ENCODE results near the gene MAD1L1.

The MAD1L1 gene

DNA sequence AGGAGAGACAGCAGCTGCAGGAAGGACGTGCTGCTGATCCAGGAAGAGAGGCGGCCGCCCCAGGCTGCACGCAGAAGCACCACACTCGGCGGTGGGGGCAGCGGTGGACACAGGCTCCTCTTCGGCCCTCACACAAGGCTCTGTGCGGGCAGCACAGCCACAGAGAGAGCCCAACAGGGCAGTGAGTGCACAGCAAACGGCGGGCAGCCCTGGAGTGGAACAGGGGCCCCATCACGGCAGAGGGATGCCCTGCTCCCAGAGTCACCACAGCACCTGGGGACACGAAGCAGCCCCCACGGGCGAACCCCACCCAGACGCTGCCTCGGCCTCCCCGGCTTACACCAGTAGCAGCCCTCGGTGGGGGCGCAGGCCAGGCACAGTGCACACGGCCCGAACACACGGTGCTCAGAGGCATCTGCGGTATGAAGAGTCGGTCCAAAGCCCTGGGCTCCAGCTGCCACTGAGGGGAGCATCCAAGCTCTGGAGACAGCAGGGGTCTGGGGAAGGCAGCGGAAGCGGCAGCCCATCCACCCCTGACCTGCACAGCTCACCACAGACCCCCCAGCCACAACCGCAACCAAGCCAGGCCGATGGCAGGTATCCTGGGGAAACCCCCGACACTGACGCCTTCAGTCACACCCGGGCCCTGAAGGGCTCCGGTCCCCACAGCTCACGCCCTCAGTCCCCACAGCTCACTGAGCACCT, 26.1 kb upstream of the MAD1L1 start:
- DNase-seq (ENCODE audit: low read depth in 2 of 2, low spot score in 1 of 2): no peak

DNA sequence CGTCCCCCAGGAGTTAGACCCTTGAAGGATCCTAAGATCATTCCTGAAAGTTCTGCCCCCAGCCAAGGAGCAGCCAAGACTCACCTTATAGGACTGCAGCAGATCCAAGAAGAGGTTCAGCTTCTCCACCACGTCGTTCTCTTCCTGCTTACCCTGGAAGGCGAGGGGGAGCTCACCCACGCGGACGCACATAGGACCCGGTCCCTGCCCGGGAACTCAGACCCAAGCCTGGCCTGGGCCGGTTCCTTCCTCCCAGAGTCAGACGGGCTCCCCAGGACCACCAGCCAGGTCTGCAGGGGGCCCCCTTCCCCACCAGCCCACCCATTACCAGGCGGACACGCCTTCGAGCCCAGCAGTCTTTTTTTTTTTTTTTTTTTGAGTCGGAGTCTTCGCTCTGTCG, 24.9 kb upstream of the MAD1L1 start:
- no peak for DNase-seq (ENCODE audit: low read depth in 2 of 2, low spot score in 1 of 2)

DNA sequence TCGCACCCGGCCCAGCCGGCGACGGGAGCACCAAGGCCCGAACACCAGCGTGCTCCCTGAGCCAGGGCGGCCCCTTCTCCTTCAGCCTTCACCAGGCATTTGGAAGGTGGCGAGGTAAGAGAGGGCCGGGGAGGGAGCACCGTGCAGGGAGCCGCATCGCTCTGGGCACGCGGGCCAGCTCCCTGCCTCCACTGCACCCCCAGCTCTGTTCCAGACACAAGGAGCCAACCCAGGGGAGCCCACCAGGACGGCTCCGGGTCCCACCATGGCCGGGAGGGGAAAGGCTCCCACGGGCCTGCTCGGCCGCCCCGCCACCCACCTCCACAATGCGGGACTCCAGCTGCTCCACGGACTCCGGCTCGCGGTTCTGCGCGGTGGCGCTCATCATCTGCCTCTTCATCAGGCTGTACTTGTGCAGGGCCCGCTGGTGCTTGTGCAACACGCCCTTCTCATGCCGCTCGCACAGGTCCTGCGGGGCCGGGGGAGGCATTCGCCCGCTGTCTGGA, 24.4 kb upstream of the MAD1L1 start:
- no peak for DNase-seq (ENCODE audit: low read depth in 2 of 2, low spot score in 1 of 2)

DNA sequence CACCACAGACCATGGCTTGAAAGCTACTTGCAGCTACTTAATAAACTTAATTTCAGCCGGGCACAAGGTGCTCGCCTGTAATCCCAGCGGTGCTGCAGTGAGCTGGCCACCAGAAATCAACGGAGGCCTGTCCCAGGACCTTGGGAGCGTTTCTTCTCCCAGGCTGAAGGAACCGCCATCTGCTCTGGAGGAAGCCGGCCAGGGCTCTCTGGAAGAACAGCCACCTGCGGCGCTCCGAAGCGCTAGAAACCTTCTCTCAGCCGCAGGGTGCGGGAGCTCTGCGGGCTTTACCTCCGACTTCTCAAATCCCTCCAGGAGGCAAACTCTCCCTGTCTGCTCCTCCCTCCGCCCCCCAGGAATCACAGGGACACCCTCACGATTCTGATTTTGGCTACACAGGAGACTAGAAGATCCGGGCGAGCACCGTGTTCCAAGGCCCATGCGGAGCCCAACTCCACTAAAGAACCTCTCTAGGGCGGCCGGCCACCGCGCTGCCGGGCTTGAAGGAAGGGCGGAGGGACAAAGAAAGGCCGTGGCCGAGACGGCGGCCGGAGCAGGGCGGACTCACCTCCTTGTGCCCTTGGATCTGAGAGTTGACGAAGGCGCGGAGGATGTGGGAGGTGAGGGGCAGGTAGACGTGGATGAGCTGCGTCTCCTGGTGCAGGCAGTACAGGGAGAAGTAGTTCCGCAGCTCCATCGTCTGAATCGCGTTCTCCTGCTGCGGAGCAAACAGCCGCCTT, 23.7 kb upstream of the MAD1L1 start:
- DNase-seq (ENCODE audit: low read depth in 2 of 2, low spot score in 1 of 2): no peak

GRCh38 chr7:2255145-2256139, 22.7 kb upstream of the MAD1L1 start:
- DNase-seq (ENCODE audit: low read depth in 2 of 2, low spot score in 1 of 2): no peak

DNA sequence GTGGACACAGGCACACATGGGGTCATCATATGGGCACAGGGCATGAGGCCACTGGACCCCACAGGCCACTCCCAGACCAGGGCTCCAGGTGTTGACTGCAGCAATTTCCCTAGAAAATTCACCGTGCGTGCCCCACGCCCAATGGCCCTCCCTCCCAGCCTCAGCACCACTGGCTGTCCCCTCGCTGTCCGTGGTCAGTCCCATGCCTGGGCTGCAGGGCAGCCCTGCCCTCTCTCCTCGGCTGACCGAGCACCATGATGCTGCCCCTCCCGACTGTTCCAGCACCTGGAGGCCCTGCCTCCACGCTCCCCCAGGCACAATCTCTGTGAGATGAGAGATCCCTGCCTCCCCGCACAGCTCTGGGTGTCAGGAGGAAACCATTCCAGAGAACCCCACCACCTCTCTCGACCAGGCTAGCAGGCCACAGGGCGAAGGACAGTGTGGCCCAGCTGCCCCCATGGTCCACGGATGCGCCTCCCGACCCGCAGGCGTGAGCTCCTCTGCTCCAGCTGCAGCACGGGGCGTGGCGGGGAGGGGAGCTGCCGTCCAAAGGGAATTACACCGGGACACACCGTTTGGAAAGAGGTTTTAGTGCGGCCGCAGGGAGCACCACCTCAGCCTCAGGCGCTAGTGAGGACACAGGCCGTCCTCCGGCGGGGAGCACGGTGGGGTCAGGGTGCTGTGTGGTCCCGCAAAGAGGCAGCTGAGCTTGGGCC, 21.8 kb upstream of the MAD1L1 start:
- DNase-seq (ENCODE audit: low read depth in 2 of 2, low spot score in 1 of 2): no peak

DNA sequence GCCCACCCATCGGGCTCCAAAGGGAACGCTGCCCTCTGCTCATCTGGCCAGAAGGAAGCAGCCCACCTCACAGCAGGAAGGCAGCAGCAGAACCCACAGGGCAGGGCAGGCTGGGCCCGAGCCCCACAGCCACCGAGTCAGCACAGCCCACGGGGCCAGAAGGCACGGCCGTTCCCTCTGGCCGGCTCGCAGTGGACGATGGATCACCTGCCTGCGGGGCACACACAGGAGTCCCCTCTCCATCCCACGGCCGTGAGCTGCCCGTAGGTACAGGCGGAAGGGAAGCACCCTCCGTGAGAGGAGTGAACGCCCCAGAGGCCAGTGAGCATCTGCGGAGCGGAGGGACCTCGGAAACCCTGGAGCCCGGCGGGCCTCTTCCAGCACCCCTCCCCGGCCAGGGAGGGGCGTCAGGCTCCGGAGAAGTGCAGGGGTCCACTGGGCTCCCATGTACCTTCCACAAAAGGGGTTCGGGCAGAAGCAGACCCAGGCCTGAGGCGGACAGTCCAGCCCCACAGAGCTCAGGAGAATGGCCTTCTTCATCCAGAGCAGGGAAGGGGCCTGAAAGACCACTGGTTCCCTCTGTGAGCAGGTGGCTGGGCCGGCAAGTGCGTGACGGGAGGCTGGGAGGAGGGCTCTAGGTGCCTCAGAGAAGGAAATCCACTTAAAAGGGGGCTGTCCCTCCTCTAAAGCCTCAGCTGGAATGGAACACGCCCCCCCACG, 20.9 kb upstream of the MAD1L1 start:
- no peak for DNase-seq (ENCODE audit: low read depth in 2 of 2, low spot score in 1 of 2)

GRCh38 chr7:2253021-2253420, 20.3 kb upstream of the MAD1L1 start:
- DNase-seq (ENCODE audit: low read depth in 2 of 2, low spot score in 1 of 2): no peak

DNA sequence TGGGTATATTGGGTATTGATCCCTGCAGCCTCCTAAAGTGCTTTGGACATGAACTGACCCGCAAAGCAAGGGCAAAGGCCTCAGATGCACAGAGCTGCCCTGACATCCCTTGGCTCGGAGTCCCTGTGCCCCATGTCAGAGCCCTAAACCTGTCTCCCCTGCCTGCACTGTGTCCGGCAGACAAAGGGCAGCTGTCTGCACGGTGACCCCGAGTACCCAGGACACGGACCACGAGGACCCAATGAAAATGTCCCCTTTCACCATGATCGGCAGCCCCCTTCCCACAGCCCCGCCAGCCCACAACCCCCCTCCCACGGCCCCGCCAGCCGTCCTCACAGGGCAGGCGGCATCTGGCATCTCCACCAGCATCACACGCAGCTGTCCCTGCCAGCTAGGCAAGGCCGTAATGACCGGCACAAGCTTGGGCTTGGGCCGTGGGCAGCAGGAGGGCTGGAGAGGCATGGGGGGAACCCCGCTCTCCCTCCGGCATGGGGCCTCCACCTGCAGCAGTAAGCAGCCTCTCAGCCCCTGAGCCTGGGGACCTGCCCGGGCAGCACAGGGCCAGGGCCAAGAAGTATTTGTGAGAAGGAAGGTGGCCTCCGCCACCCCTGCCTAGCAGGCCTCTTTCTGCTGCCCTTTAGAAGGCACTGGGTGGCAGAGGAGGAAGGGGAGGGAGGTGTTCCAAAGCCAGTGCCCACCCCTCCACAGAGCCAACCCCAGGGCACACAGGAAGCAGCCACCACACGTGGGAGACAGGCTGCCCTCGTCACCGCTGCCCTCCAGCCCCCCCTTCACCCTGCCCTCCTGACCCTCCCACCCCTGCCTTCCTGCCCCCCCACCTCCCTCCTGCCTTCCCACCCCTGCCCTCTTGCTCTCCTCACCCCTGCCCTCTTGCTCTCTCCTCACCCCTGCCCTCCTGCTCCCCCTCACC, 19.4 kb upstream of the MAD1L1 start:
- DNase-seq (ENCODE audit: low read depth in 2 of 2, low spot score in 1 of 2): no peak

- no peak for DNase-seq (ENCODE audit: low read depth in 2 of 2, low spot score in 1 of 2)
These were observed 18.6 kb upstream of the MAD1L1 start for GRCh38 chr7:2251381-2251780.

DNA sequence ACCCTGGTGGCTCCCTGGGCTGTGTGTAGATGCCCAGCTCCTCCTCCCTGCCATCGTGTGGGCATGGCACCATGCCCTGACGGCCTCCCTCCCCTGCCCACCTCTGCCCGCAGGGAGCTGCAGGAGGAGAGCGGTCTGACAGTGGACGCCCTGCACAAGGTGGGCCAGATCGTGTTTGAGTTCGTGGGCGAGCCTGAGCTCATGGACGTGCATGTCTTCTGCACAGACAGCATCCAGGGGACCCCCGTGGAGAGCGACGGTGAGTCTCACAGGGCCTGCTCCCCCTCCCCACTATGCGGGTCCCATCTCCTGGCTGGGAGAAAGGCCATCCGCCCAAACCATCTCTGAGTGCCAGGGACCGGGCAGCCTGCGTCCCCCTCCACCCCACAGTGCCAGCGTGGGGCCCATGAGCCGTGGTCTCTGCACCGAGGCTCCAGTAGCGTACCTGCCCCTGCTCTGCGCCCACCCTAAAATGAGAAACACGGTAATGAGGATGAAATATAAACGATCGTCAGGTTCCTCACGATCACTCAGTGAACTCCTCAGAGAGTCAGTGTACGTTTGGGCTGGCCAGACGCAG, 17.1 kb upstream of the MAD1L1 start:
- no peak for DNase-seq (ENCODE audit: low read depth in 2 of 2, low spot score in 1 of 2)

DNA sequence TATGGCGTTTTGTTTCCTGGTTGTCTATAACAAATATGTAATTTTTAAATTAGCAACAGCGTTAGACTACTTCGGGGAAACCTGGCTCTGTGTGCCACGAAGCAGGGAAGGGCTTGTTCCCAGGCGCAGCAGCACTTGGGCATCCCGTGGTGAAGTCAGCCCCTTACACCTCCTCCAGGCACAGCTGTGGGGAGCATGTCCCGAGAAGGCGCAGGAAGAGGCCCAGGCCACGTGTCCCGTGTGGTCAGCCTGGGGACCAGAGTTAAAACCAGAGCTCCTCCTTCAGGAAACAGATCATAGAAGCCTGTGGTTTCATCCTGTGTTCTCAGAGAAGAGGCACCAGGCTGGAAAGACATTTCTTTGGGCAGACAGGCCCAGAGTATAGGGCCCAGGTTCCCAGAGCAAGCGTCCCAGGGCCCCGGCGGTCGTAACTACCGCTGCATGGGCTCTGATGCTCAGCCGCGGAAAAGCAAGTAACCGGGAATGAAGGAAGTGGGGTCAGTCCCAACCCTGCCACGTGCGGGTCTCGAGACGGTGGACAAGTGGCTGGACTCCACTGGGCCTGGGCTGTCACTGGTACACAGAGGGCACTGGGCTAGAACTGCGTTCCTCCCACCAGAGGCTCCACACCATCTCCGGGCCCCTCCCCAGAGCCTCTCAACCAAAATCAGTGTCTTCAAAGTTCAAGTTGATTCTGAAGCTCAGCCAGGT, 16.4 kb upstream of the MAD1L1 start:
- DNase-seq (ENCODE audit: low read depth in 2 of 2, low spot score in 1 of 2): no peak

- no peak for DNase-seq (ENCODE audit: low read depth in 2 of 2, low spot score in 1 of 2)
These were observed 14.6 kb upstream of the MAD1L1 start for GRCh38 chr7:2247141-2247995.

DNA sequence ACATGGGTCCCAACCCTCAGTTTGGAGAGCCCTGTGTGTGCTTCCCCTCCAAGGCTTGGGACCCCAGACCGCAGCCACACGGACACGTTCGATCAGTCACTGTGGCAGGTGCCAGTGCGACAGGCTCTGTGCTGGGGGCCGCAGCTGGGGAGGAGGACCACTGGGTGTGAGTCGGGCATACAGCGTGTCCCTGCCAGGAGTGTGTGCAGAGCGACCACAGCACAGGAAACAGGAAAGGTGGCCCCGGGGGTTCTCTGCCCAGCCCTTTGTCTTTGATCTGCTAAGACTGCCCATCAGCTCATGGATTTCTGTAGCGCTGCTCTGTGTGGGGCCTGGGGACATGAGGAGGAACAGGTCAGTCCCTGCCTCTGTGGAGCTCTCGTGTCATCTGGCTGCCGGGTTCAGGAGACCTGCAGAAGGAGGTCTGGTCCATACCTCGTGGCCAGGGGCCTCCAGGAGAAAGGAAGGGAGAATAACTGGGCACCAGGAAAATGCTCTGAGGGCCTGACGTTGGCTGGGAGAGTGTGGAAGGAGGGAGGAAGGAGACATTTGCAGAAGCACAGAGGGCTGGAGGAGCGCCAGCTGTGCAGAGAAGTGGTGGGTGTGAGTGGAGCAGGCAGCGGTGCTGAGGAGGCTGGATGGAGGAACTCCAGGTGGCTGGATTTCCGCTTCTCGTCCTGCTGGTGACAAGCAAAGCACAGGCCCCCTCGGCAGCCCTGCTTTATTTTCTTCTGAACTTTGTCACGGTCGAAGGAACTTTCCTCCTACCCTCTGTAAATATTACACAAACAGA, 13.3 kb upstream of the MAD1L1 start:
- no peak for DNase-seq (ENCODE audit: low read depth in 2 of 2, low spot score in 1 of 2)

GRCh38 chr7:2244404-2244995, 11.8 kb upstream of the MAD1L1 start:
- DNase-seq (ENCODE audit: low read depth in 2 of 2, low spot score in 1 of 2): no peak

DNA sequence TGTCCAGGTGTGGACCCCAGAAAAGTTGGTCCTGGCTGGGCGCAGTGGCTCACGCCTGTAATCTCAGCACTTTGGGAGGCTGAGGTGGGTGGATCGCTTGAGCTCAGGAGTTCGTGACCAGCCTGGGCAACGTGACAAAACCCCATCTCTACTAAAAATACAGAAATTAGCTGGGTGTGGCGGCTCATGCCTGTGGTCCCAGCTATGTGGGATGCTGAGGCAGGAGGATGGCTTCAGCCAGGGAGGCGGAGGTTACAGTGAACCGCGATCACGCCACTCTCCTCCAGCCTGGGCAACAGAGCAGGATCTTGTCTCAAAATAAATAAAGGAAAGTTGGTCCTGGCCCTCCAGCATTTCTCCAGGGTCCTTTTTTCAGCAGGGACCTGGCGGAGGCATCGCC, 10.7 kb upstream of the MAD1L1 start:
- no peak for DNase-seq (ENCODE audit: low read depth in 2 of 2, low spot score in 1 of 2)

All from stimulated activated CD8-positive, alpha-beta memory T cell treated with anti-CD3 and anti-CD28 coated beads, Interleukin-4, amount 100 ng/mL, for 4 hours (primary cell).